Retina (tissue), 1 donor: ENCODE data around the gene COPS8.
A peak's percentile ranks its signal among the peaks of the same experiment; 100 is the strongest.

Experiments used
- DNase-seq: peaks from one replicate; pipeline ENCODE4 v3.0.0-alpha.2; 2016

Gene COPS8

DNA sequence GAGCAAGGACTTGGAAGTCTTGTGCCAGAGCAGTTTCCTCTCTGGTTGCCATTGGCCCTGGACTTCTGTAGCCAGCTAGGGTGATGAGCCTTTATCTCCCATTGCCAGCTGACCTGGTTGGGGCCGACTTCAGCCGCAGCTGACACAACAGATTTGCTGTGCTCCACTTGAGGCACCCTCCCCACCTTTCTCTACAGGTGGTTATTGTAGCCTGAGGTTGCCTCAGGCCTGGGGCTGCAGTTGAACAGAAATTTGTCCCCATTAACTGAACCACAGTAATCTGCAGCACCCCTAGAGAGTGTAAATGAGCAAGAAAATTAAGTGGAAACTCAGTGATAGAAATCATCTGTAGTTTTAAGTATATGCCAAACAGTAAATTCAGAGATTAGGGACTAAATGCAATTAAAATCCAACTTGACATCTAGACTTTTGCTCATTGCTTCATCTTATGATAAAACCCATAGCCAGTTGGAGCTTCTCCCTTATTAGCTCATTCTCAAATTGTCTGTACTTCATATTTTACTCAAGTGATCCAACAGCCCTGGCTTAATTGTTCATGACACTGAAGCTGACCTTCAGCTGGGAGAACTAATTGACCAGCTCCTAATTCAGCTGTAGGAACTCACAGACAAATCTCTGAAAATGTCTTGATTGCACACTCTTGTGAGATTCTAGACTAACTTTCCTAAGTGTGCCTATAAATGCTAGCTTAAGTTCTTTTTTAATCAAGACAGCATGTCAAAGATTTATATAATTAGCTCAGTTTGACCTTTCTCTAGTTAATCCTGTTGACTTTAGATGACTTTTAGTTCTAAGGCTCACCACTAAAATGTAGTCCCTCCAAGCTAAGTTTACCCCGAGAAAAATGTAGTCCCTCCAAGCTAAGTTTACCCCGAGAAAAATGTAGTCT is 48.9 kb downstream of the COPS8 start:
- DNase-seq = peak; percentile 54

DNA sequence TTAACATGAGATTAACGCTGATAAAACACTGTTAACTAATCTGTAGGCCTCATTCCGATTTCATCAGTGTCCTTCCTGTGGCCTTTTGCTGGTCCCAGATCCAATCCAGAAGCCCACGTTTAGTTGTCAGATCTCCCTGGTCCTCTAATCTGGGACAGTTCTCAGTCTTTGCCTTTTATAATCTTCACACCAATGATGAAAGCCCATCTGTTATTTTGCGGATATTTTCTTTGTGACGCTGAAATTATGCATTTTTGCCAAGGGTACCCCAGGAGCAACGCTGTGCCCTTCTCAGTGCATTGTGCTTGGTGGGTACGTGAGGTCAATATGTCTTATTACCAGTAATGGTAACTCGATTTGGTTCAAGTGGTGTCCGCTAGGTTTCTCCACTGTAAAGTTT is 51.1 kb downstream of the COPS8 start:
- DNase-seq = no peak

DNA sequence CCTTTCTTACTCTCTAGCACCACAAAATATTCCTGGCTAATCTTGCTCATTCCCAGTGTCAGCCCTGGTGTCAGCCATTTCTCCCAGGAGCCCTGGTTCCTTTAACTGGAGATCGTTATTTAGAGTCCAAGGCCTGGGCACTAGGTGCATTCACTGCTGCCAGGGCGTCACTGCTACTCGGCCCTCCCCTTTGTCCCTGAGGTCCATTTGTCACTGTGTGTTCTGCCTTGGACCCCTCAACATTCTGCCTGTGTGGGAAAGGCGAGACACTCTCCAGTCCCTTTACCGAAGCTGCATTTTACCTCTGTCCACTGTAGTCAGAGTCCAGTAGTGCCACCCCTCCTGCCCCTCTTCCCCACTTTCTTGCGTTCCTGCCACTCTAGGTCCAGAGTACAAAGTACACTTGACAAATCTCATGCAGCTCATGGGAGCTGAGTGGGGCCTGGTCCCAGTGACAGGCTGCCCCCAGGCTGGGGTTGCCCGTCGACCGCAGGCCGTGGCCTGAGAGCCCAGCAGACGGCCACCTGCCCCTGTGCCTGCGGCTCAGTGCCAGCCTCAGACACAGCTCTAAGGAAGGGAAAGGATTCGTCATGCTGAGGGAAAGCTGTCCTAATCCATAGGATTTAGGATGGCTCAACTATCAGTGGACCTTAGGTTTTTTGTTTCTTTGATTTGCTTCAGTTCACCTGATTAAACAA is 52.1 kb downstream of the COPS8 start:
- DNase-seq = peak; percentile 26

DNA sequence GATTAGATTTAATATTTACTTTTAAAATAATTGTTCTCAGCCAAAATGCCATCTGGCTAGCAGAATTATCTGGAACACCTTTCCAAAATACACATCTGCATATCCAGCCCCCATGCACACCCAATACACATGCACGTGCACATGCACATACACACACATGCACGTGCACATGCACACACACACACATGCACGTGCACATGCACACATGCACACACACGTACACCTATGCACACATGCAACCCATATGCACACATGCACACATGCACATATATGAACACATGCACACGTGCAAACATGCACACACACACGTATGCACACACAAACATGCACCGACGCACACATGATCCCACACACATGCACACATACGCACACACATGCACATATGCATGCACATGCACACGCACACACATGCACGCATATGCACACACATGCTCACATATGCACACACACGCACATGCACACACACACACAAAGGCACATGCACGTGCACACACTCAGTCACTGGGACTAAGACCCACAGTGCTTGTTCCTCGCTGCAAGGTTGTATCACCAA is 53.5 kb downstream of the COPS8 start:
- no peak for DNase-seq

DNA sequence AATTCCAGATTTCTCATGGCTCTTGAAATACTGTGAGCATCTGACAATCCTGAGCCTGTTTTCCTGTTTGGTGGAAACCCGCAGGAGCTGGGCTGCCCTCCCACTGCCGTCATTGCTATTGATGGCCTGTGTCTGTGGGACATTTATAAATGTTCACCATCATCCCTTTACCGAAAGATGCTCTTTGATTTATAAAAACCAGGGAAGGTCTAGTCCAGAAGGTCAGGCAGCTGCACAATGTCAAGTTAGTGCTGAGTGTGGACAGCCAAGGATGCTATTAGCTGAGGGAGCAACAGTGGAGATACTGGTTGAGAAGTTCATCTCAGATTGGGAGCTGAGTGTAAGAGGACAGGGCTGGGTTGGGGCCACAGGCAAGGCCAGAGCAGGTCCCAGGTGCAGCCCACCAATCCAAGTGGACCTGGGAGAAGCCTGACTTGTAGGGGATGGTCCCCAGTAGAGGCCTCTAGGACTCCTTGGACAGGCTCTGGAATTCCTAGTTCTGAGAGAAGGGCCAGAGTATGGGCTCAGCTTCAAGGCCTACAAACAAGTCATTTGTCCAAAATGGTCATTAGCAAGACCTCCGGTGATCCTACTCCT is 55.1 kb downstream of the COPS8 start:
- no peak for DNase-seq

DNA sequence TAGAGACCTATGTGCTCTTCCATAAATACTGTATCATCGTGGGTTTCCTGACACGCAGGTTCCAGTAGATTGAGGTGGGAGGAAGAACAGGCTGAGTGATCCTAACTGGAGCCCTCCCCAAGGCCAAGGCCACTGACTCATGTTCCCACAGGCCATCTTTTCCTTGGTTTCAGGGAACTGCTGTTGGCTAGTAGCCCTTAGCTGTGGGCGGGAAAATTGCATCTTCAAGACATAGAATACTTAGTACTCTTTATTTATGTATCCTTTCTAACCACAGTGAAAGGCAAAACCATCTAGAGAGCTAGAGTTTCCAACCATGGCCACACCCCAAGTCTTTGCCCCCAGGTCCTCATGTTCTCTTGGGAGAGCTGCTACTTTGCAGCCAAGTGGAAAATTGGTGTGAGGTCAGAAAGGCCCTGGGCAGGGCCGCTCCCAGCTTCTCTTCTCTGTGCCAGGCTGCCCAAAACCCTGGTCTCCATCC is 55.9 kb downstream of the COPS8 start:
- DNase-seq = no peak

DNA sequence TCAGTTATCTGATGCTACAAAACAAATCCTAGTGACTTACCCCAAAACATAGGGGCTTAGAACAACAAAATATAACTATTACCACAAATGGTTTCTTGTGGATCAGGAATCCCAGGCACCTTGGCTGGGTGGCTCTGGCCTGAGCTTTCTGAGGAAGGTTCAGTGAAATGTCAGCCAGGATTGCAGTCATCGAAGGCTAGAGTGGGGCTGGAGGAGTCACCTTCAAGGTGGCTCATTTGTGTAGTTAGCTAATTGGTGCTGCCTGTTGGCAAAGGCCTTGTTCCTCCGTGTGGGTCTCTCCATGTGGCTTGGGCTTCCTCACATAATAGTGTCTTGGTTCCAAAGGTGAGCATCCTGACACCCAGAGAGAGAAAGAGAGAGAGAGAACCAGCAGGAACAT is 57.4 kb downstream of the COPS8 start:
- DNase-seq = no peak

DNA sequence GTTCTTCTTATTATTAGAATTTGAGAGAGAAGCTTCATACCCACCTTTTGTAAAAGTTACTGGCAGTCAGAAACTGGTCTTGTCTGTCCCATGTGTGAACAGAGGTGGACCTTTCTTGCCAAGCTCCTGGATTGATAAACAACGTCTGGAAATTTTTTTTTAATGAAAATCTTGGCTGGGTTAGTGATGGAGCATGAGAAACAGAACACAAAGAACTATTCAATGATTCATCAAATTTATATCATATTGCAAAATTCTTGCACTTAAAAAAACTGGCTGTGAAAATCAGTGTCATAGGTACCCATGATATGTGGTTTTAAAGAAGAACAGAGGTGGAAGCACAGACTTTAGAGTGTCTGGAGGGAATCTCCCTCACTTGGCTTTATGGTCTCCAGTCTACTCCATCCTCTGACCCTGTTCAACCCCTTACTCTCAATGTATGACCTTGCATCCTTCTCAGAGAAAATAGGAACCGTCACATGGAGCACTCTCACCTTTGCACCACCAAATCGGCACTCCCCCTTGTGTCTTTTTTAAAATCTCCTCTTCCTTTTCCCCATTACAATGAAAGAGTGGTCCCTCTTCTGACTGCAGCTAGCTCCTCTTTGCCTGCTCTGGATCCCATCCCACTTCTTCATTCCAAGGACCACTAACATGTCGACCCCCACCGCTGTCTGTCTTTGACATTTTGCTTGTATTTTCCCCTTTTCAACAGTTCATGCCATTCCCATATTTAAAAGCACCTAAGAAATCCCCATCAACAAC is 58.2 kb downstream of the COPS8 start:
- DNase-seq = no peak

DNA sequence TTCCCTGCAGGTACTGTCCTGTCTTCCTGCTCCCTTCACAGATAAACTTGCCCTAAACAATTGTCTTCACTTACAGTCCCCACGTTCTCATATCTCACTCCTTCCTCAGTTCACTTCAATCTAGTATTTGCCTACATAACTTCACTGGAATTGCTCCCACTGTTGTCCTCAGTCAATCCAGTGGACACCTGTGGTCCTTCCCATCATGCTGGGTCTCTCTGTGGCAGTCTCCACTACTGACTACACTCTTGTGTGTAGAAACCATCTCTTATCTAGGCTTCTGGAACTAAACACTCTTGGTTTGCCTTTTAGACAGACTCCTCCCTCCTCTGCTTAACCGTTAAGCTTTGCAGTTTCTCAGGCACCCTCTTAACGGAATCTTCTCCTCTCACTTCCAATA is 58.8 kb downstream of the COPS8 start:
- DNase-seq = no peak

DNA sequence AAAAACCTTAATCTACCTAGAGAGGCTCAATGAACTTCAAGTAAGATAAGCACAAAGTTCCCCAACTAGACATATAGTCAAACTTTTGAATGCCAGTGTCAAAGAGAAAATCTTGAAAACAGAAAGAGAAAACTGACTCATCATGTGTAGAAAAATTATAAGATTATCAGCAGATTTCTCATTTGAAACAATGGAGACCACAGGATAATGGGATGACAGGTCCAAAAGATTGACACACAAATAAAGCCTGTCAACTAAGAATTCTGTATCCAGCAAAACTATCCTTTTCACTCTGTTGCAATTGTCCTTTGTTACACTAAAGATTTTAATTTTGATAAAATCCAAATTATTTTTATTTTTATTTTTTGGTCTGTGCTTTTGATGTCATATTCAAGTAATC is 61.6 kb downstream of the COPS8 start:
- no peak for DNase-seq

DNA sequence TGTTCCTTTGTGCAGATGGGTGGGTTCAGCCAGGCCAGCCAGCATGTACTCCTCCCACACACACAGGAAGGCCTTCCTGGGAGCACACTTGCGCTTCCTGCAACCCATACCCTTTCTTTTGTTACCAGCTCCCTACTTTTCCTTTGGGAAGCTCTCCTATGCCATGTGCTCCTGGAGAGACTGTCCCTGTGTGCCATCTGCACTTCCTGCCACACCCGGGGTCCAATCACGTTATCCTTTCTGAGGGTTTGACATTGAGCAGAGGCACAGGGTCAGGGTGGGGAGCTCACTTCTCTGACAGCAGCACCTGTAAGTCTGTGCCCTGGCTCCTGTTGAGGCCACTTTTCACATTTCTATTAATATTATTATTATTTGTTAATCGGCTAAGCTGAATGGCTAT is 62.9 kb downstream of the COPS8 start:
- no peak for DNase-seq

DNA sequence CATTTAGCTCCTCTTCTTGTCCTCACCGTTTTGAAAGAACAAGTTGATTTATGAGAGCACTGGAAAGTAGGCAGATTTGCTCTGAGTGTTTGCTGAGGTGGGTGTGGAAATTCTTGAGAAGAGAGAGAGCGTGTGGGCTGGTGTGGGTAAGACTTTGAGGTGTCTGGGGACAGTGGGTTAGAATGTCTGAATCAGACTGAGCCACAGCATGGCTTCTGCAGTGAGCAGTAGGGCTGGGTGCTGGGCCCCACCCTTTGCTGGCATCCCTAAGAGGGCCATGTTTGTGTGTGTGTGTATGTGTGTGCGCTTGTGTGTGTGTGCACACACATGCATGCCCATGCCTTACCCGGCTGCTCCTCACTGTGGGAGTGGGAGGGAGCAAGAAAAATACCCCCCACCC is 63.7 kb downstream of the COPS8 start:
- no peak for DNase-seq
